ENCODE results near the gene STIP1.
"Not testable (repeated sequence)": the region's sequence is repeated elsewhere in the genome, so short reads cannot be mapped to it uniquely, and the experiment has no call there.

The STIP1 gene

DNA sequence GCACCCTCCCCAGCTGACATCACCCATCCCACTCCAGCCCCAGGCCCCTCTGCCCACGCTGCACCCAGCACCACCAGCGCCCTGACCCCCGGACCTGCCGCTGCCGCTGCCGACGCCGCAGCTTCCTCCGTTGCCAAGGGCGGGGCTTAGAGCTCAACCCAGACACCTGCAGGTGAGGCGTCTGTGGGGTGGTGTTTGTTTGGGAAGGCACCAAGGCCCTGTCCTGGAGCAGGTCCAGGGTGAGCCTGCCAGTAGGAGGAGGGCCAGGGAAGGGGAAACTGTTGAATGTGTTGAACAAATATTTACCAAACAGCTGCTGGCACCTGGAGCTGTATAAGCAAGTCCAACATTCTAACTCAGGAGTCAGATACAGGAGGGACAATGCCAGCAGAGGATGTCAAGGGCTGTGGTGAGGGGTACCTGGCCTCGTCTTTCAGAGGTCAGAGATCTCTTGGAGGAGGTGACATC is 51.5 kb downstream of the STIP1 start:
- peak; percentile 42 for DNase-seq (ENCODE audit: low spot score)

DNA sequence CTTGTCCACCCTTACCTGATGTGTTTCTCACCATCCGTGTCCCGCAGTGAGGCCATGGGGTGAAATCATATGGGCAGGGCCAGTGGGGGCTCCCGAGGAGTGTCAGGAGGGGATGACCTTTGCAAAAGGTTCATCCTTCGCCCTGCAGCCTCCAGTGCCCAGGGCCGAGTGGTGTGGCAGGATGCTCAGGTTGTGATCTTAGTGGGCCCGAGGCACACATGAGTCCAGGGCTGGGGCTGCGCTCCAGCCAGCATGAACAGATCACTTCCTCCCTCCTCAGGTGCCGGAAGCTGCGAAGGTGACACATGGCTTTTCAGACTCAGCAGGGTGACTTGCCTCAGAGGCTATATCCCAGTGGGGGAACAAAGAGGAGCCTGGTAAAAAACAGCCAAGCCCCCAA is 52.1 kb downstream of the STIP1 start:
- DNase-seq (ENCODE audit: low spot score): no peak

DNA sequence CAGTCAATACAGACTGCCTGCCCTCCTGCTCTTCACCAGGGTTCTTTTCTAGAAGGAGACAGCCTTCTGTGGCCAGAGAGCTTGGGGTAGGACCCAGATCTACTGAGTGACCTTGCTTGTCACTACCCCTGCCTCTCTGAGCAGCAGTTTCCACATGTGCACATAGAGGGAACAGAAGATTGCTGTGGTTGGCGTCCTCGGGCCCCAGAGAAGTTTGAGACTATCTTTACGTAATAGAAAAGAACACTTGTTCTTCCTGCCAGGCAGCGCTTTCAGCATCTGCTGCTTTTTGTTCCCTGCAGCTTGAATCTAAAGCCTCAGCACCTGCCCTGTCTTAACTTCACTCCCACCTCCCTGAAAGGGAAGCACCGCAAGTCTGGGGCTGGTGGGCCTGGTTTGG is 53.0 kb downstream of the STIP1 start:
- DNase-seq (ENCODE audit: low spot score): no peak

DNA sequence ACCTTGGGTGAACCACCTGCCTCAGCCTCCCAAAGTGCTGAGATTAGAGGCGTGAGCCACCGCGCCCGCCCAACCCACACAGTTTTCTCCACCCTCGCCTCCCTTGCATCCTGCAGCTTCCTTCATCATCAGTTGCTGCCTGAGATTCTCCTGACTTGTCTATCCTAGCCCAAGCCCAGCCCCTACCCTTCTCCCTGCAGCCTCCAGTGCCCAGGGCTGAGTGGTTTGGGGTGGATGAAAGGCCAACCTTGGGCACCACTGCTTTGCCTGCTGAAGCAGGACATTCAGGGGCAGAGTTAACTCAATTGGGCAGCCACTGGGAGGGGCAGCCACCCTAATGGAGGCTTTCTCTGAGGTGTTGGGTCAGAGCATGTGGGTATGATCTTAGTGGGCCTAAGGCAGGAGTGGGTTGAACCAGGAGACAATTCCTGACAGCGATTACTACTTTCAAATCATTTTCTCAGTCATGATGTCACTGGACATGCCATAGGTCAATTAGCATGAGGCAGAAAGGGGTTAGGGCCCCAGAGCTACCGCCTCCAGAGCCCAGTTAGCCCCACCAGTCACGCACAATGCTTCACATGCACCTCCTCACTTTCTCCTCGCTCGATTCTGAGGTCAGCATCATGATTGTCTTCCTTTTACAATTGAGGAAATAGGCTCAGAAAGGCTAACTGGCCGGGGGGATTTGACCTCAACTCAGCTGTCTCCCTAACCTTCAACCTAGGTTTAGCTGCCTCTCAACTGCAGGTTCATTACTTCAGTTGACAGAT is 53.9 kb downstream of the STIP1 start:
- no peak for DNase-seq (ENCODE audit: low spot score)

DNA sequence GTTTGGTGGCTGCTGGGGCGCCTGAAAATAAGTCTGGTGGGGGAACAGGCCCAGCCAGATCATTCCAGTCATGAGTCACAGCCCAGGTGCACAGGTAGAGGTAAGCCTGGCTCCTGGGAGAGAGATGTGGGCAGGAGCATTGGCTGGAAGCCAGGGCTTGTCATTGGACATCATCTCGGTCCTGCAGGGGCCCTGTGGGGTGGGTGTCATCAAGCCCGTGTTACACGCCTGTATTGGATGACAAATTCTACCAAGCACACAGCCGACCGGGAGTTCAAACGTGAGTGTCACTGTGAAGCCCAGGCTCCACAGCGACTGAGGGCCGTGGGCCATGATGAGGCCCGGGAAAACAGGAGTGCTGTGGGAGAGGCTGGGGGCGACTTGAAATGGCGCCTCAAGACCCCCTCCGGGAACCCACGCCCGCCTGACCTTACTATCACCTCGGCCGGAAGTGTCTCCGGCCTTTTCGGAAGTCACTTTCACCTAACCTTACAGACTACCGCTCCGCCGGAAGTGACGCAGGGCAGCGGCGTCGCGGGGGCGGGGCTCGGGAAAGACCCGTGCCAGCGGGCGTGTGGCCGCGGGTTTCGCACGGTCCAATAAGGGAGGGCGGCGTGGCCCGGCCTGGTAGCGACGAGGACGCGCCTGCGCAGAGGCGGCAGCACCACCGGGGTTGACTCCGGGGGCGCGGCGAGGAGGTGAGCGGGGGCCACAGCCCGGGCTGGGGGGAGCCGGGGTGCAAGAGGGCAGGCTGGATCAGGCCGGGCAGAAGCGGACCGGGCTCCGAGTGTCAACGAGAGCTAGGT is 54.7 kb downstream of the STIP1 start, which contains the start of gene FKBP2:
FKBP2 (plus strand) TSS at position 661 of the 806 bp plus-strand sequence. CDS start 1,293 bp downstream, outside the sequence.
- DNase-seq (ENCODE audit: low spot score): peak; percentile 97

DNA sequence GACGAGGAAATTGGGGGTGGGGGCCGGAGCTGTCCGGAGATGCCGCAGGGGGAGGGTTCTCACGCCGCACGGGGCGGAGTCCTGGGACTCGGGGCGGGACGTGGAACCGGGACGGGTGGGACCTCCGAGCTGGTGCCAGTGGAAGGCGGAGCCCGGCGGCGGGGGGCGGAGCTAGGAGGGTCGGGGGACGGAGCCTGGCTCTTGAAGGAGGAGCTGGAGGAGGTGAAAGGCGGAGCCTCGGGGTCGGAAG is 55.2 kb downstream of the STIP1 start:
- DNase-seq (ENCODE audit: low spot score): peak; percentile 99

DNA sequence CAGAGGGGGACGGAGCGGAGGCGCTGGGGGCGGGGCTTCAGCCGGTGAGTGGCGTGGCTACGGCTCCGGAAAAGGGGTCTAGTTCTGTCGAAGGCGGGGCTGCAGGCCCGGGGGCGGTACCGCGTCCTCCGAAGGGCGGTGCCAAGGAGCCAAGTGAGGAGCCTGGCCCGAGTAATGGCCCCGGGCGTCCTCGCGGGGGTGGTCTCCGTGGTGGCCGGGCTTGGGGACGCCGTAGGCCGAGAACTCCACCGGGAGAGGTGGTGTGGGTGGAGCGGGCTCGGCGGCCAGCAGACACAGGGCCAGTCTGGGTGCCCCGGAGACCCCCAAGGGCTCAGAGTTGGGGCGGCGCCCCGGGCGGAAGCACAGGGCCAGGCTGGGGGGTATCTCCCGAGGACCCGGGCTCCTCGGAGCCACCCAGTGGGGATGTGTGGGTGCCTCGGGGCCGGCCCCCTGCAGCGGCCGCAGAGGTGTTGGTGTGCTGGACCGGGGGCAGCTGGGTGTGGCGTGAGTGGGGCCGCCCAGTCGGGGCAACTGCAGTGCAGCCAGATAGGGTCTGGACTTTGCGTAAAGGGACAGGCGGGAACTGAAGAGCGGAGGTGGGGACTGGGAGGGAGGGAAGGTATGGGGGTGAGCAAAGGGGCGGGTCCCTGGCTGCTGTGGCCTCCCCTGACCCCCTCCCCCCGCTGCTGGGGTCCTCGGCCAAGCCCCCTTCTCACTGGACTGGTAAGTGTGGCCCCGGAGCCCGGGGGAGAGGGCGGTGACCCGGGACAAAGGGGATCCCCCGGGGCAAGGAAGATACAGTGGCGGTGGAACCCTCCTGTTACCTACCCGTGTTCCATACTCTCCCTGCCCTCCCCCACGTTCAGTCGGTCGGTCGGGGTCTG is 55.8 kb downstream of the STIP1 start:
- peak; percentile 58 for DNase-seq (ENCODE audit: low spot score)

DNA sequence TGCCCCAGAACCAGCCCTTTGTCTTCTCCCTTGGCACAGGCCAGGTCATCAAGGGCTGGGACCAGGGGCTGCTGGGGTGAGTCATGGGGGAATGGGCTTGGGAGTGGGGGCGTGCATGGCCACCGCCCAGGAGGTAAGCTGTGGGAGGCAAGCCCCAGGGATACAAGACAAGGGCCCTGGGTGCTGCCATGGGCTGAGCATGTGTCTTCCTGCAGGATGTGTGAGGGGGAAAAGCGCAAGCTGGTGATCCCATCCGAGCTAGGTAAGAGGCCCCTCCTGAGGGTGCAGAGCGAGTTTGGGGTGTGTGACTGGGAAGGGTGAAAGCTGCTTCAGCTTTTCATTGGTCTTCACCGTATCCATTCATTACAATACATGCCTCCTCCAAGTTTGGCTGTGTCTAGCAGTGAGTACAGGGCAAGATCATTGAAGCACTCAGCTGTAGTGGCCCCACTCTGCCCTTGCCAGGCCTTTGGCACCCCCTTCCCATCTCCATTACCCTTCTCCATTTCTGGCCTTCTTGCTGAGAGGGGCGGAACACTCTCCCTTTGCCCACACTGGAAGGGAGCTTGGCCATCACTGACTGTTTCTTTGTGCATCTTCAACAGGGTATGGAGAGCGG is 57.4 kb downstream of the STIP1 start:
- peak; percentile 33 for DNase-seq (ENCODE audit: low spot score)

DNA sequence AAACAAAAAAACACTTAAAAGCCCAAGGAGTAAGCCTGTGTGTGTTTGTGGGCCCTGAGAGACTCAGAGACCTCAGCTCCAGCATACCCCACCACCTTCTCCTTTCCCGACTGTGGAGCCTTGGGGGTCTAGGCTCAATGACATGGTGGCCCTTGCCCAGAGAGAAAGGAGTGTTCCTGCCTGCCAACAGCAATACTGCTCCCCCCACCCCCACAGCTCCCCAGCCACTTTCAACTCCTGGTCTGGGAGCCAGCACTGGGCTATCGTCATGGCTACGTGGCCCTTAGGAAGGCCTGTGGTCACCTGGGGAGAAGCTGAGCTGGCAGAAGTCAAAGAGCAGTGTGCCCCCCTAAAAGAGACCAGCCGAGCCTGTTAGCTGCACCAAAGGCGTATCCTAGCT is 58.1 kb downstream of the STIP1 start:
- DNase-seq (ENCODE audit: low spot score): no peak

DNA sequence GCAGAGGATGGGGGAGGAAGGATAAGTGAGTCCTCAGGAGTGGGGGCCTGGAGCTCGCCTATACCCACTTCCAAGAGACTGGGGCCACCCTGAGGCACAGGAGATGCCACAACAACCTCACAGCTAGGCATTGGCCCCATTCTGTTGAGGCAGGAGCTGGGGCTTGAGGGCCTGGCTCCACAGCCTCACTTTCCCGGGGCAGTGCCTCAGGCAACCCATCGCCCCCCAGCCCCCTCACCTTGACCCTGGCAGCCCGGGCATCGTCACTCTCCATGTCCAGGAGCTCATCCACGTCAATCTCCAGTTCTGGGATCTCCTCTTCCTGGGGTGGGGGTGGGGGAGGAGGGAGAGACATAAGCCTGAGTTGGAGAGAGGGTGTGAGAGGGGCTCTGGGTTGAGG is 59.0 kb downstream of the STIP1 start:
- no peak for DNase-seq (ENCODE audit: low spot score)

DNA sequence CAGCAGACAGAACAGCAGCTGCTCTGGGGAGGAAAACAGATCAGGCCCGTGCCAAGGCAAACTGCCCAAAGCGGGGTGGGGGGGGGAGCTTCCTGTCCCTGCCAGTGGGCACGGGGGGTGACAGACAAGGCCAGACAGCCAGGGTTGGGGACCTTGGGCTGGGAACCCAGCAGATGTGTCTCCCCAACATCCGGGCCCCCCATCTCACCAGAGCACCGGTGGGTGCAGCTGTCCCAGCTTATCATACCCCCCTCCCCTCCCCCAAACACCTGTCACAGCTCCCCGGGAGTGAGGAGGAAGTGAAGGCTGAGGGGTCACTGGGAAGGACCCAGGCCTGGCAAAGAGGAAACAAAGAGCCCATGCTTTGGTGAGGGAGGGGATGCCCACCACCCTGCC is 59.4 kb downstream of the STIP1 start:
- DNase-seq (ENCODE audit: low spot score): peak; percentile 46

DNA sequence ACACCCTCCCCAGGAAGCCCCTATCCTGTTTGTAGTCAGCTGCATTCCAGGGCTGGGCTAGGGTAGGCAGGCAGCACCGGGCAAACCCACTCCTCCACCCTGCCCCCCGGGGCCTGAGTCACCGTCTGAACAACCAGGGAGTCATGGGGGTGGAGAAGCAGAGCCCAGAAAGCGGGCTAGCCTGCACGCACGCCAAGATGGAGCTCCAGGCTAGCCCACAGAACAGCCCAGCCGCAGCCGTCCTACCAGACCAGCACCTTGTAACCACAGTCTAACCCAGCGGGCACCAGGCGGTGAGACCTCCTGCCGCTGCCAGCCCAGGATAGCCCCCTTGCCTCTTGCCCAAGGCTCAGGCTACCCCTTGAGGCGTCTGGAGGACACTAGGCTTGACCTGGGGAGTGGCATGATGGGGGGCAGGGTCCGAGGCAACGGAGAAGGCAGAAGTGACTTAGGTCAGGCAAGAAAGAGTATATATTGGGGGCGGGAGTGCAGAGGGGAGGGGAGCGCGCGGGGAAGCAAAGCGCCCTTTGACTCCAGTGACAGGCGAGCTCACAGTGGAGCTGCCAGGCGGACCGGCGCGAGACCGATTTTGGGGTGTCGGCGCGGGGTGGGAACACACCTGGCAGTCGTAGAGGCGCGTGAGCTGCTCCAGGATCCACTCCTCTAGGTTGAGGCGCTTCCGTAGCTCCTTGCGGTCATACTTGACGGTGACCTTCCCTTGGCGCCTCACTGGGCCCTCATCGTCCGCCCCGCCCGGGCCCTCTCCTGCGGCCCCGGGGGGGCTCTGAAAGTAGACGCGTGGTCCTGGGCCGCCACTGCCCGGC is 60.0 kb downstream of the STIP1 start:
- peak; percentile 96 for DNase-seq (ENCODE audit: low spot score)

DNA sequence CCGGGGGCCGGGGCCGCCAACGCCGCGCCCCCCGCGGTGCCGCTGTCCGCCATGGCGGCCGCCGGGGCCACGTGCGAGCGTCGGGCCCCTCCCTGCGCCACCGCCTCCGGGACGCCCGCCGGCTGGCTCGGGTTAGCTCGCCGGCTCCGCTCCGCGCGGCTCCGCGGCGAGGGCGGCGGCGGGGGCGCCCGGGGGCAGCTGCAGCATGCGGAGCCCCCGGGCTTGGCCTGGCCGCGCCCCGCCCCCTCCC is 60.6 kb downstream of the STIP1 start:
- not testable (repeated sequence) for DNase-seq (ENCODE audit: low spot score)

DNA sequence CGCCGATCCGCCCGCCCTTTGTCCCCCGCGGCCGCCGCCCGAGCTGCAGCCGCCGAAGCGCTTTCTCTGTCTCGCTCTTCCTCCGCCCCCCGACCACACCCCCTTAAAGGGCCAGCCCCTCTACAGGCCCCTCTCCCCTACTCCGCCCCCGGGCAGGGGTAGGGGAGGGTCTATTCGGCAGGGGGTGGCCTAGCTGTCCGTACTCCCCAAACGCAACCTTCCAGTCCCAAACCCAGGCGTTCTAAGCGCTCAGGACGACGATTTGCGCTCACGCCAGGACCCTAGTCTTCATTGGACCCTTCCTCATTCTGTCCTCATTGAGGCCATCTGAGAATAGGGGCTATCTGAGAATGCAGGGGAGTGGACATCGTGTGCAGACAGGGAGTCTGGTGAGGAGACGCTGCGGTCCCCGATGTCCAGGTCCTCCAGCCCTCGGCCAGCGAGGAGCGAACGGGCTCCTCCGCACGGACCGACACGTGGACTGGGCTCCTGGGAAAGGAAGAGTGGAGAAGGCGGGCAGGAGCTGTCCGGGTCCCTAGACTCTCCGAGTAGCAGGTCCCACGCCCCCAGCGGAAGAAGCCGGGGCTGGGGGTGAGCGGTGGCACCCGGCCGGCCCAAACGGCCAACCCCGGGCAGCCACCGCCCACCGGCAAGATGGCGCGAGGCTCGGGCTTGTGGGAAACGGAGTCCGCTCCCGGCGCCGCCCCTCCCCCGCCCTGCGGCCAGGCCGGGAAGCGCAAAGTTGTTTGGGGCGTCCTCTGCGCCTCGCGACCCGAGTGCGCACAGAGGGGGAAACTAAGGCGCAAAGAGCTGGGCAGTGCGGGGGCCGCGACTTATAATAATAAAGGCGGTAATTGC is 61.1 kb downstream of the STIP1 start, which contains the start of gene PPP1R14B:
PPP1R14B (minus strand) TSS at position 73 of the 858 bp plus-strand sequence. CDS start 270 bp downstream, outside the sequence.
- peak; percentile 89 for DNase-seq (ENCODE audit: low spot score)

DNA sequence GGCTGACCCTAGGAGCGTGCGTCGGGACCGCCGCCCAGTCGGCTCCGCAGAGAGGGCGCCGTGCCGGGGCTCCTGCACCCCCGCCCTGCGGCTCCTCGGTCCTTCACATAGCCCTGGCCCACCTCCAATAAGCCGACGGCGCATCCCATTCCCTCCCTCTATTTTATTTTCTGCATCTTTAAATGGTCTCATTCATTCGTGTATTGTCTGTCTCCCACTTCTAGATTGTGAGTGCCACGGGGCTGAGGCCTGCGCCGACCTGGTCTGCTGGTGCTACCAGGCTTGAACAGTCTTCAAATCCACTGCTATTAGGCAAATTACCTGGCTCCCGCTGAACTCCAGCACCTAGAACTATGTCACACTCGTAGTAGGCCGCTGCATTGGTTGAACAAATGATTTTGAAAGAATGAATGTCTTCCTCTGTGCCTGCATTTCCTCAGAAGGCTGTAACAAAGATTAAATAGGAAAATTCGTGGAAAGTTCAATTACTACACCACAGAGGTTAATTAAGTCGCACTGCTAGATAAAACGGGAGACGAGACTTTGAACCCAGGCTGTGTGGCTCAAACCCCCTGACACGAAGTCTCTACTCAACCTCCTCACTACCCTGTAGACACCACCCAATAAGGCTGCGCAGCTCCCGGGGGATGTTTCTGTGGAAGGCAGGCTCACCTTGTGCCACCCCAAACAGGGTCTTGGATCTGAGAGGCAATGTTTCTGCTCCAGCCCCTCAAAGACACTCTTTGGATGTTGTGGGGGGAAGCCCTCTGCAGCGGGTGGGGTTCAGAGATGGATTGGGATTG is 62.0 kb downstream of the STIP1 start:
- DNase-seq (ENCODE audit: low spot score): no peak

DNA sequence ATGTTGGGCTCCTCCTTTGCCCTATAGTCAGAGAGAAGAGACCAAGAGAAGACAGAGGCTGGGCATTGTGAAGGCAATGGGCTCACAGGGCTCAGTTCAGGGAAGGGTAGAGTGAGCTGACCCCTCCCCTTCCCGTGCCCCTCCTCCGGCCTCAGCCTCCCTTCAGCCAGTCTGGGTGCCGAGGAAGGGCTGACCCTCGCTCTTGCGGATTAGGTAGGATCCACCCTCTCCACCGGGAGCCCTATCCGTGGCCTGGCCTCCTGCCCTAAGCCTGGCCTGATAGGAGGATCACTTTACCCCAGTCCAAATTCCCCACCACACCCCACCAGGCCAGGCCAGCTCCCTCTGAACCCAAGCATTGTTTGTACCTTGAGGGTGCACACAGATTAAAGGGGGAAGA is 62.6 kb downstream of the STIP1 start:
- DNase-seq (ENCODE audit: low spot score): no peak

DNA sequence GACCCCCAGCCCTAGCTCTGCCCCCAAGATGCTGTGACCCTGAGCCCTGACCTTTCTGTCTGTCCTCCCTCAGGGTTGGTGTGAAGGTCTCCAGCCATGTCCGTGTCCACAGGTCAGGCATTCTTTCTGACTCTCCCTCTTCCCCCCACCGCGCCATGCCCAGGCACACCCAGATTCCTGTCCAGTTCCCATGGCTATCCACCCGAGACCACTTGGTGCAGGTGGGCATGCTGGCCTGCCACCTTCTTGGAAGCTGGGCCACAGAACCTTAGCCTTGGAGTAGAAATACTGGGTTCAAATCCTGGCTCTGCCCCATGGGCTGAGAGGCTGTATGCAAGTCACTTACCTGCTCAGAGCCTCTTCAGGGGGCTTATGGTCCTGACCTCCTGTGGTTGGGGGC is 63.1 kb downstream of the STIP1 start:
- no peak for DNase-seq (ENCODE audit: low spot score)

DNA sequence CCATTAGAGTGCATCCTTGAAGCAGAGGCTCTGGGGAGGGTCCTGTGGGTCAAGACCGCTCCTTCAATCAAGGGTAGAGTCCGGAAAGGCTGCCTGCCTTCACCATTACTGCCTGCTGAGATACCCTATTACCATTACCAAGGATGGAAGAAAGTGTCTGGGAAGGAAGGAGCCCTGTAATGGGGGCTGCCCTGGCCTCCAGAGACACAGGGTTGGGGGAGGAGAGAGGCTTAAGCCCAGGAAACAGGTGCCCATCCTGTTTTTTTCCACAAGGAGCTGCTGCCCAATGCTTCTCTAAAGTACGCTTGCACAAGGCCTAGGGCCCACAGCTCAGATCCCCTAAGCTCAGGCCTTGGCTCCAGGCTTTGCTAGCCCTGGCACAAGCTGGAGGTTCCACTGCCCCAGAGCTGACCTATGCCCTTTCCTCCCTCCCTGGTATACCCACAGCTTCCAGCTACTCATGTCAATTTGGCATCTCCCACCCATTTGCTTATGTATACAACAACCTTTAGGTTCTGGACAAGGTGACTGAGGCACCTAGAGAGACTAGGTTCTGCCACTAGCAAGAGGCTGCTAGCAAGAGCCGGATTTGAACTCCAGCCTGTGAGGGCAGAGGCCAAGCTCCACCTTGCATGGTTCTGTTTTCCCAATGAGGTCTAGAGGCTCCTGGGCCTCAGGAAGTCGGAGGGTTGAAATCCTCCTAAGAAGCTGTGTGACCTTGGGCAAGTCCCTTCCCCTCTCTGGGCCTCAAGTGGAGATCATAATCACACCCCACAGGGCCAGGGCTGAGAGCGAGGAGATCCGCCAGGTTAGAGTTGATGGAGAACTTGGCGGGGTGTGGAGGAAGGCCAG is 63.8 kb downstream of the STIP1 start:
- DNase-seq (ENCODE audit: low spot score): no peak
